Measurements from ENCODE around the gene SH3GL3.

DNA sequence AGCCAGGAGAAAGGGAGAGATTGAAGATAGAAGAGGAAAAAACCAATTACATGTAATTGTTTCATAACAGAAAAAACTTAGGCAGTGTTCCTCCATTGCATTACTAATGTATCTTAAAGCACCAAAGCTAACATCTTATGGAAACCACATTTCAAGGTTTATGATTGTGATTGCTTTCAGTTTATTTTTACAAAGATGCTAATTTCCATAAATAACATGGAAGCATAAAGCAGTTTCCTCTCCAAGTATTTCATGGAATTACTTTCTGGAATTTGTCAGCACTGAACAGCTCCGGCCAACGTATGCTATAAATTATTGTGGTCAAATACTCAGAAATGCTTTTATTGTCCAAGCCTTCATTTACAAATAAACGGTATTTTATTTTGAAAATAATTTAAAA is 218.3 kb downstream of the SH3GL3 start:
- TF ChIP-seq EP300 (IDR thresholded peaks at IDR 0.05; ENCODE audit: borderline replicate concordance) (no peak), RAD21 (IDR thresholded peaks at IDR 0.05; ENCODE audit: low read depth) (no peak), NFIC (IDR thresholded peaks at IDR 0.05) (no peak), CEBPB (IDR thresholded peaks at IDR 0.05) (no peak), EGR1 (IDR thresholded peaks at IDR 0.05) (no peak)
- TF ChIP-seq, protein P1, sequence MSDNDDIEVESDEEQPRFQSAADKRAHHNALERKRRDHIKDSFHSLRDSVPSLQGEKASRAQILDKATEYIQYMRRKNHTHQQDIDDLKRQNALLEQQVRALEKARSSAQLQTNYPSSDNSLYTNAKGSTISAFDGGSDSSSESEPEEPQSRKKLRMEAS (IDR thresholded peaks at IDR 0.05) = no peak

All from Ishikawa (cell line).